SK-N-SH (cell line): ENCODE measurements around the gene MAGEB4.

Experiments used
- CHD2 ChIP-seq: fragments of 150-350 bp; IDR thresholded peaks from 2 replicates; pipeline ENCODE4 v1.6.1; 2018; ENCODE audit warnings: low read length; ENCODE audit not compliant: partially characterized antibody
- EP300 ChIP-seq, 2 experiments: IDR thresholded peaks; 2 replicates each; pipeline versions ENCODE4 v1.4.0 to v1.6.1; 2012; ENCODE audit warnings: borderline replicate concordance in 1 of 2, low read depth in 1 of 2, low read length in 1 of 2
- FOXJ3 ChIP-seq: sonication (generic); formaldehyde crosslinking; IDR thresholded peaks from 2 replicates; pipeline ENCODE4 v1.5.1; 2020; ENCODE audit warnings: mild to moderate bottlenecking, missing genetic modification reagents
- MEF2A ChIP-seq: IDR thresholded peaks from 2 replicates; pipeline ENCODE4 v1.4.0; 2012; ENCODE audit warnings: low read depth, borderline replicate concordance
- POLR2AphosphoS5 ChIP-seq: IDR thresholded peaks from 2 replicates; pipeline ENCODE4 v1.6.1; 2012; ENCODE audit warnings: low read depth, low read length
- TCF12 ChIP-seq: IDR thresholded peaks from 2 replicates; pipeline ENCODE4 v1.4.0; 2012
- TF ChIP-seq, protein P1 (sequence below): fragments of 200-600 bp; sonication (generic); IDR thresholded peaks from 2 replicates; pipeline ENCODE4 v1.6.1; 2017; ENCODE audit warnings: antibody characterized with exemption, mild to moderate bottlenecking, moderate library complexity
- TF ChIP-seq, protein P2 (sequence below): IDR thresholded peaks from 2 replicates; pipeline ENCODE4; 2012
- TF ChIP-seq, protein P3 (sequence below): IDR thresholded peaks from 2 replicates; pipeline ENCODE4 v1.4.0; 2012; ENCODE audit warnings: low read depth
- TF ChIP-seq, protein P4 (sequence below): IDR thresholded peaks from 2 replicates; pipeline ENCODE4 v1.4.0; 2012; ENCODE audit warnings: low read depth, borderline replicate concordance
- TF ChIP-seq, protein P5 (sequence below): IDR thresholded peaks from 2 replicates; pipeline ENCODE4 v1.6.1; 2012; ENCODE audit warnings: mild to moderate bottlenecking, low read depth, low read length, moderate library complexity

DNA sequence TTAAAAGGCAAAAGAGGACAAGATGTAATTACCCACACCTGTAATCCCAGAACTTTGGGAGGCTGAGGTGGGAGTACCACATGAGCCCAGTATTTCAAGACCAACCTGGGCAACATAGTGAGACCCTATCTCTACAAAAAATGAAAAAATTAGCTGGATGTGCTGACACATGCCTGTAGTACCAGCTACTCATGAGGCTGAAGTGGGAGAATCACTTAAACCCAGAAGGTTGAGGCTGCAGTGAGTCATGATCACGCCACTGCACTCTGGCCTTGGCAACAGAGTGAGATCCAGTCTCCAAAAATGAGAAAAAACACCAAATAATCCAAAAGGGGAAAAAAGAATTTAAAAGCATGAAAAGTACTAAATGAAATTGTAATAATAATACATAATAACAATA lies 36.6 kb downstream of the MAGEB4 start:
- TF ChIP-seq, protein P1, sequence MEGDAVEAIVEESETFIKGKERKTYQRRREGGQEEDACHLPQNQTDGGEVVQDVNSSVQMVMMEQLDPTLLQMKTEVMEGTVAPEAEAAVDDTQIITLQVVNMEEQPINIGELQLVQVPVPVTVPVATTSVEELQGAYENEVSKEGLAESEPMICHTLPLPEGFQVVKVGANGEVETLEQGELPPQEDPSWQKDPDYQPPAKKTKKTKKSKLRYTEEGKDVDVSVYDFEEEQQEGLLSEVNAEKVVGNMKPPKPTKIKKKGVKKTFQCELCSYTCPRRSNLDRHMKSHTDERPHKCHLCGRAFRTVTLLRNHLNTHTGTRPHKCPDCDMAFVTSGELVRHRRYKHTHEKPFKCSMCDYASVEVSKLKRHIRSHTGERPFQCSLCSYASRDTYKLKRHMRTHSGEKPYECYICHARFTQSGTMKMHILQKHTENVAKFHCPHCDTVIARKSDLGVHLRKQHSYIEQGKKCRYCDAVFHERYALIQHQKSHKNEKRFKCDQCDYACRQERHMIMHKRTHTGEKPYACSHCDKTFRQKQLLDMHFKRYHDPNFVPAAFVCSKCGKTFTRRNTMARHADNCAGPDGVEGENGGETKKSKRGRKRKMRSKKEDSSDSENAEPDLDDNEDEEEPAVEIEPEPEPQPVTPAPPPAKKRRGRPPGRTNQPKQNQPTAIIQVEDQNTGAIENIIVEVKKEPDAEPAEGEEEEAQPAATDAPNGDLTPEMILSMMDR, result no peak
- TF ChIP-seq FOXJ3 (no peak), POLR2AphosphoS5 (no peak), MEF2A (no peak), EP300 (IDR thresholded peaks at IDR 0.05; ENCODE audit: borderline replicate concordance in 1 of 2, low read depth in 1 of 2, low read length in 1 of 2) (no peak), CHD2 (no peak), TCF12 (no peak)
- TF ChIP-seq, protein P2, sequence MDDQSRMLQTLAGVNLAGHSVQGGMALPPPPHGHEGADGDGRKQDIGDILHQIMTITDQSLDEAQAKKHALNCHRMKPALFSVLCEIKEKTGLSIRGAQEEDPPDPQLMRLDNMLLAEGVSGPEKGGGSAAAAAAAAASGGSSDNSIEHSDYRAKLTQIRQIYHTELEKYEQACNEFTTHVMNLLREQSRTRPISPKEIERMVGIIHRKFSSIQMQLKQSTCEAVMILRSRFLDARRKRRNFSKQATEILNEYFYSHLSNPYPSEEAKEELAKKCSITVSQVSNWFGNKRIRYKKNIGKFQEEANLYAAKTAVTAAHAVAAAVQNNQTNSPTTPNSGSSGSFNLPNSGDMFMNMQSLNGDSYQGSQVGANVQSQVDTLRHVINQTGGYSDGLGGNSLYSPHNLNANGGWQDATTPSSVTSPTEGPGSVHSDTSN, result no peak
- TF ChIP-seq, protein P3, sequence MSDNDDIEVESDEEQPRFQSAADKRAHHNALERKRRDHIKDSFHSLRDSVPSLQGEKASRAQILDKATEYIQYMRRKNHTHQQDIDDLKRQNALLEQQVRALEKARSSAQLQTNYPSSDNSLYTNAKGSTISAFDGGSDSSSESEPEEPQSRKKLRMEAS, result no peak
- TF ChIP-seq, protein P4, sequence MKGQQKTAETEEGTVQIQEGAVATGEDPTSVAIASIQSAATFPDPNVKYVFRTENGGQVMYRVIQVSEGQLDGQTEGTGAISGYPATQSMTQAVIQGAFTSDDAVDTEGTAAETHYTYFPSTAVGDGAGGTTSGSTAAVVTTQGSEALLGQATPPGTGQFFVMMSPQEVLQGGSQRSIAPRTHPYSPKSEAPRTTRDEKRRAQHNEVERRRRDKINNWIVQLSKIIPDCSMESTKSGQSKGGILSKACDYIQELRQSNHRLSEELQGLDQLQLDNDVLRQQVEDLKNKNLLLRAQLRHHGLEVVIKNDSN, result no peak
- TF ChIP-seq, protein P5, sequence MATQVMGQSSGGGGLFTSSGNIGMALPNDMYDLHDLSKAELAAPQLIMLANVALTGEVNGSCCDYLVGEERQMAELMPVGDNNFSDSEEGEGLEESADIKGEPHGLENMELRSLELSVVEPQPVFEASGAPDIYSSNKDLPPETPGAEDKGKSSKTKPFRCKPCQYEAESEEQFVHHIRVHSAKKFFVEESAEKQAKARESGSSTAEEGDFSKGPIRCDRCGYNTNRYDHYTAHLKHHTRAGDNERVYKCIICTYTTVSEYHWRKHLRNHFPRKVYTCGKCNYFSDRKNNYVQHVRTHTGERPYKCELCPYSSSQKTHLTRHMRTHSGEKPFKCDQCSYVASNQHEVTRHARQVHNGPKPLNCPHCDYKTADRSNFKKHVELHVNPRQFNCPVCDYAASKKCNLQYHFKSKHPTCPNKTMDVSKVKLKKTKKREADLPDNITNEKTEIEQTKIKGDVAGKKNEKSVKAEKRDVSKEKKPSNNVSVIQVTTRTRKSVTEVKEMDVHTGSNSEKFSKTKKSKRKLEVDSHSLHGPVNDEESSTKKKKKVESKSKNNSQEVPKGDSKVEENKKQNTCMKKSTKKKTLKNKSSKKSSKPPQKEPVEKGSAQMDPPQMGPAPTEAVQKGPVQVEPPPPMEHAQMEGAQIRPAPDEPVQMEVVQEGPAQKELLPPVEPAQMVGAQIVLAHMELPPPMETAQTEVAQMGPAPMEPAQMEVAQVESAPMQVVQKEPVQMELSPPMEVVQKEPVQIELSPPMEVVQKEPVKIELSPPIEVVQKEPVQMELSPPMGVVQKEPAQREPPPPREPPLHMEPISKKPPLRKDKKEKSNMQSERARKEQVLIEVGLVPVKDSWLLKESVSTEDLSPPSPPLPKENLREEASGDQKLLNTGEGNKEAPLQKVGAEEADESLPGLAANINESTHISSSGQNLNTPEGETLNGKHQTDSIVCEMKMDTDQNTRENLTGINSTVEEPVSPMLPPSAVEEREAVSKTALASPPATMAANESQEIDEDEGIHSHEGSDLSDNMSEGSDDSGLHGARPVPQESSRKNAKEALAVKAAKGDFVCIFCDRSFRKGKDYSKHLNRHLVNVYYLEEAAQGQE, result no peak
